MM.1S (cell line): ENCODE measurements around the gene PNN.

Experiments
- EZH2 ChIP-seq: fragments of 300-600 bp; sonication (generic); optimal IDR thresholded peaks from 2 replicates; pipeline ENCODE3; 2017; ENCODE audit warnings: low read depth, mild to moderate bottlenecking, antibody characterized with exemption, low read length, mixed read lengths
- EZH2phosphoT487 ChIP-seq: fragments of 300-600 bp; sonication (generic); IDR thresholded peaks from 2 replicates; pipeline ENCODE4 v1.6.1; 2018; ENCODE audit warnings: antibody characterized with exemption, low read length
- TF ChIP-seq, protein P1 (sequence below): fragments of 300-600 bp; sonication (generic); IDR thresholded peaks from 2 replicates; pipeline ENCODE4 v1.5.1; 2016; ENCODE audit warnings: antibody characterized with exemption, low read length, mixed read lengths

DNA sequence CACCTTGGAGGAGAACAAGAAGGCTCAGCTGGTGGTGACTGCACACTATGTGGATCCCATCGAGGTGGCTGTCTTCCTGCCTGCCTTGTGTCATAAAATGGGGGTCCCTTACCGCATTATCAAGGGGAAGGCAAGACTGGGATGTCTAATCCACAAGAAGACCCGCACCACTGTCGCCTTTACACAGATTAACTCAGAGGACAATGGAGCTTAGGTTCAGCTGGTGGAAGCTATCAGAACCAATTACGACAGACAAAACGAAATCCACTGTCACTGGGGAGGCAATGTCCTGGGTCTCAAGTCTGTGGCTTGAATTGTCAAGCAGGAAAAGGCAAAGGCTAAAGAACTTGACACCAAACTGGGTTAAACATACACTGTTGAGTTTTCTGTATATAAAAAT is 17.6 kb upstream of the PNN start:
- TF ChIP-seq, protein P1, sequence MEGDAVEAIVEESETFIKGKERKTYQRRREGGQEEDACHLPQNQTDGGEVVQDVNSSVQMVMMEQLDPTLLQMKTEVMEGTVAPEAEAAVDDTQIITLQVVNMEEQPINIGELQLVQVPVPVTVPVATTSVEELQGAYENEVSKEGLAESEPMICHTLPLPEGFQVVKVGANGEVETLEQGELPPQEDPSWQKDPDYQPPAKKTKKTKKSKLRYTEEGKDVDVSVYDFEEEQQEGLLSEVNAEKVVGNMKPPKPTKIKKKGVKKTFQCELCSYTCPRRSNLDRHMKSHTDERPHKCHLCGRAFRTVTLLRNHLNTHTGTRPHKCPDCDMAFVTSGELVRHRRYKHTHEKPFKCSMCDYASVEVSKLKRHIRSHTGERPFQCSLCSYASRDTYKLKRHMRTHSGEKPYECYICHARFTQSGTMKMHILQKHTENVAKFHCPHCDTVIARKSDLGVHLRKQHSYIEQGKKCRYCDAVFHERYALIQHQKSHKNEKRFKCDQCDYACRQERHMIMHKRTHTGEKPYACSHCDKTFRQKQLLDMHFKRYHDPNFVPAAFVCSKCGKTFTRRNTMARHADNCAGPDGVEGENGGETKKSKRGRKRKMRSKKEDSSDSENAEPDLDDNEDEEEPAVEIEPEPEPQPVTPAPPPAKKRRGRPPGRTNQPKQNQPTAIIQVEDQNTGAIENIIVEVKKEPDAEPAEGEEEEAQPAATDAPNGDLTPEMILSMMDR = no peak
- TF ChIP-seq EZH2 (no peak), EZH2phosphoT487 (no peak)
